ENCODE data around the gene ITPR2.
"Not testable (repeated sequence)": the region's sequence is repeated elsewhere in the genome, so short reads cannot be mapped to it uniquely, and the experiment has no call there.

The ITPR2 gene

GRCh38 chr12:26795910-26796309 lies 37.1 kb downstream of the ITPR2 start:
- Histone ChIP-seq H3K9ac (ENCODE audit: low read length in 5 of 5) (no peak overlapping the region), H3K4me1 (ENCODE audit: control insufficient read depth in 5 of 5, insufficient read depth in 5 of 5, low read length in 5 of 5) (peaks cover 0 to 13% (median 0%) of the 10 kb centered on the region in 5 donors), H3K36me3 (ENCODE audit: control insufficient read depth in 5 of 5, insufficient read depth in 5 of 5, low read length in 5 of 5) (peaks cover 0 to 1% (median 0%) of the 10 kb centered on the region in 5 donors), H3K4me3 (ENCODE audit: low read depth in 1 of 5, low read length in 5 of 5) (no peak overlapping the region), H3K27me3 (ENCODE audit: control insufficient read depth in 5 of 5, insufficient read depth in 4 of 5, low read length in 5 of 5) (no peaks in the 10 kb centered on the region), H3K9me3 (ENCODE audit: control insufficient read depth in 5 of 5, low read length in 5 of 5) (no peaks in the 10 kb centered on the region), H3K27ac (ENCODE audit: low read depth, low read length) (no peak overlapping the region)

GRCh38 chr12:26791301-26791791 lies 41.6 kb downstream of the ITPR2 start:
- H3K36me3 ChIP-seq (ENCODE audit: control insufficient read depth in 5 of 5, insufficient read depth in 5 of 5, low read length in 5 of 5) = peaks cover 0 to 4% (median 0%) of the 10 kb centered on the region in 5 donors
- no peak overlapping the region for H3K4me3 ChIP-seq (ENCODE audit: low read depth in 1 of 5, low read length in 5 of 5)
- H3K27me3 ChIP-seq (ENCODE audit: control insufficient read depth in 5 of 5, insufficient read depth in 4 of 5, low read length in 5 of 5) = no peaks in the 10 kb centered on the region
- no peak overlapping the region for H3K27ac ChIP-seq (ENCODE audit: low read depth, low read length)
- no peak overlapping the region for H3K9ac ChIP-seq (ENCODE audit: low read length in 5 of 5)
- peaks cover 0 to 11% (median 6%) of the 10 kb centered on the region in 5 donors for H3K4me1 ChIP-seq (ENCODE audit: control insufficient read depth in 5 of 5, insufficient read depth in 5 of 5, low read length in 5 of 5)
- no peaks in the 10 kb centered on the region for H3K9me3 ChIP-seq (ENCODE audit: control insufficient read depth in 5 of 5, low read length in 5 of 5)

- Histone ChIP-seq H3K4me3 (ENCODE audit: low read depth in 1 of 5, low read length in 5 of 5) (no peak overlapping the region), H3K27me3 (ENCODE audit: control insufficient read depth in 5 of 5, insufficient read depth in 4 of 5, low read length in 5 of 5) (no peaks in the 10 kb centered on the region), H3K36me3 (ENCODE audit: control insufficient read depth in 5 of 5, insufficient read depth in 5 of 5, low read length in 5 of 5) (peaks cover 0 to 4% (median 0%) of the 10 kb centered on the region in 5 donors), H3K4me1 (ENCODE audit: control insufficient read depth in 5 of 5, insufficient read depth in 5 of 5, low read length in 5 of 5) (peaks cover 0 to 11% (median 6%) of the 10 kb centered on the region in 5 donors), H3K9ac (ENCODE audit: low read length in 5 of 5) (no peak overlapping the region), H3K27ac (ENCODE audit: low read depth, low read length) (no peak overlapping the region), H3K9me3 (ENCODE audit: control insufficient read depth in 5 of 5, low read length in 5 of 5) (no peaks in the 10 kb centered on the region)
Measured at GRCh38 chr12:26790645-26790994, 42.4 kb downstream of the ITPR2 start.

- Histone ChIP-seq H3K27ac (ENCODE audit: low read depth, low read length) (no peak overlapping the region), H3K36me3 (ENCODE audit: control insufficient read depth in 5 of 5, insufficient read depth in 5 of 5, low read length in 5 of 5) (peaks cover 0 to 4% (median 0%) of the 10 kb centered on the region in 5 donors), H3K4me3 (ENCODE audit: low read depth in 1 of 5, low read length in 5 of 5) (no peak overlapping the region), H3K27me3 (ENCODE audit: control insufficient read depth in 5 of 5, insufficient read depth in 4 of 5, low read length in 5 of 5) (no peaks in the 10 kb centered on the region), H3K4me1 (ENCODE audit: control insufficient read depth in 5 of 5, insufficient read depth in 5 of 5, low read length in 5 of 5) (peaks cover 0 to 11% (median 6%) of the 10 kb centered on the region in 5 donors), H3K9ac (ENCODE audit: low read length in 5 of 5) (no peak overlapping the region), H3K9me3 (ENCODE audit: control insufficient read depth in 5 of 5, low read length in 5 of 5) (no peaks in the 10 kb centered on the region)
Measured at GRCh38 chr12:26789731-26790644, 43.0 kb downstream of the ITPR2 start.

- Histone ChIP-seq H3K27ac (ENCODE audit: low read depth, low read length) (no peak overlapping the region), H3K4me1 (ENCODE audit: control insufficient read depth in 5 of 5, insufficient read depth in 5 of 5, low read length in 5 of 5) (peaks cover 0 to 17% (median 6%) of the 10 kb centered on the region in 5 donors)
Measured at GRCh38 chr12:26786865-26787514, 46.0 kb downstream of the ITPR2 start.

GRCh38 chr12:26786491-26786864 lies 46.5 kb downstream of the ITPR2 start:
- Histone ChIP-seq H3K27ac (ENCODE audit: low read depth, low read length) (no peak overlapping the region), H3K36me3 (ENCODE audit: control insufficient read depth in 5 of 5, insufficient read depth in 5 of 5, low read length in 5 of 5) (peaks cover 0 to 4% (median 0%) of the 10 kb centered on the region in 5 donors)

More at GRCh38 chr12:26786865-26787514, 46.0 kb downstream of the ITPR2 start:
- Histone ChIP-seq H3K27me3 (ENCODE audit: control insufficient read depth in 5 of 5, insufficient read depth in 4 of 5, low read length in 5 of 5) (no peaks in the 10 kb centered on the region), H3K9ac (ENCODE audit: low read length in 5 of 5) (no peak overlapping the region), H3K36me3 (ENCODE audit: control insufficient read depth in 5 of 5, insufficient read depth in 5 of 5, low read length in 5 of 5) (peaks cover 0 to 4% (median 0%) of the 10 kb centered on the region in 5 donors), H3K9me3 (ENCODE audit: control insufficient read depth in 5 of 5, low read length in 5 of 5) (no peaks in the 10 kb centered on the region), H3K4me3 (ENCODE audit: low read depth in 1 of 5, low read length in 5 of 5) (no peak overlapping the region)

GRCh38 chr12:26783816-26784379 lies 49.1 kb downstream of the ITPR2 start:
- H3K27ac ChIP-seq (ENCODE audit: low read depth, low read length); H3K27me3 ChIP-seq (ENCODE audit: control insufficient read depth in 5 of 5, insufficient read depth in 4 of 5, low read length in 5 of 5); H3K36me3 ChIP-seq (ENCODE audit: control insufficient read depth in 5 of 5, insufficient read depth in 5 of 5, low read length in 5 of 5); H3K9ac ChIP-seq (ENCODE audit: low read length in 5 of 5); H3K4me3 ChIP-seq (ENCODE audit: low read depth in 1 of 5, low read length in 5 of 5); H3K9me3 ChIP-seq (ENCODE audit: control insufficient read depth in 5 of 5, low read length in 5 of 5): not testable (repeated sequence)
- H3K4me1 ChIP-seq (ENCODE audit: control insufficient read depth in 5 of 5, insufficient read depth in 5 of 5, low read length in 5 of 5) = peaks cover 0 to 11% (median 2%) of the 10 kb centered on the region in 5 donors

More at GRCh38 chr12:26786491-26786864, 46.5 kb downstream of the ITPR2 start:
- Histone ChIP-seq H3K4me3 (ENCODE audit: low read depth in 1 of 5, low read length in 5 of 5) (no peak overlapping the region), H3K4me1 (ENCODE audit: control insufficient read depth in 5 of 5, insufficient read depth in 5 of 5, low read length in 5 of 5) (peaks cover 0 to 13% (median 6%) of the 10 kb centered on the region in 5 donors), H3K9me3 (ENCODE audit: control insufficient read depth in 5 of 5, low read length in 5 of 5) (no peaks in the 10 kb centered on the region), H3K9ac (ENCODE audit: low read length in 5 of 5) (no peak overlapping the region), H3K27me3 (ENCODE audit: control insufficient read depth in 5 of 5, insufficient read depth in 4 of 5, low read length in 5 of 5) (no peaks in the 10 kb centered on the region)

GRCh38 chr12:26783131-26783526 lies 49.9 kb downstream of the ITPR2 start:
- no peaks in the 10 kb centered on the region for H3K27me3 ChIP-seq (ENCODE audit: control insufficient read depth in 5 of 5, insufficient read depth in 4 of 5, low read length in 5 of 5)
- H3K9ac ChIP-seq (ENCODE audit: low read length in 5 of 5) = no peak overlapping the region
- no peak overlapping the region for H3K27ac ChIP-seq (ENCODE audit: low read depth, low read length)
- peaks cover 0 to 7% (median 0%) of the 10 kb centered on the region in 5 donors for H3K36me3 ChIP-seq (ENCODE audit: control insufficient read depth in 5 of 5, insufficient read depth in 5 of 5, low read length in 5 of 5)
- H3K4me3 ChIP-seq (ENCODE audit: low read depth in 1 of 5, low read length in 5 of 5) = no peak overlapping the region
- peaks cover 0 to 11% (median 2%) of the 10 kb centered on the region in 5 donors for H3K4me1 ChIP-seq (ENCODE audit: control insufficient read depth in 5 of 5, insufficient read depth in 5 of 5, low read length in 5 of 5)
- peaks cover 0 to 6% (median under 1%) of the 10 kb centered on the region in 5 donors for H3K9me3 ChIP-seq (ENCODE audit: control insufficient read depth in 5 of 5, low read length in 5 of 5)

- Histone ChIP-seq H3K27ac (ENCODE audit: low read depth, low read length) (no peak overlapping the region), H3K36me3 (ENCODE audit: control insufficient read depth in 5 of 5, insufficient read depth in 5 of 5, low read length in 5 of 5) (peaks cover 0 to 10% (median under 1%) of the 10 kb centered on the region in 5 donors), H3K9me3 (ENCODE audit: control insufficient read depth in 5 of 5, low read length in 5 of 5) (peaks cover 3 to 11% (median 6%) of the 10 kb centered on the region in 5 donors), H3K27me3 (ENCODE audit: control insufficient read depth in 5 of 5, insufficient read depth in 4 of 5, low read length in 5 of 5) (no peaks in the 10 kb centered on the region), H3K9ac (ENCODE audit: low read length in 5 of 5) (no peak overlapping the region), H3K4me3 (ENCODE audit: low read depth in 1 of 5, low read length in 5 of 5) (no peak overlapping the region), H3K4me1 (ENCODE audit: control insufficient read depth in 5 of 5, insufficient read depth in 5 of 5, low read length in 5 of 5) (peaks cover 0 to 11% (median 2%) of the 10 kb centered on the region in 5 donors)
Measured at GRCh38 chr12:26782372-26783130, 50.4 kb downstream of the ITPR2 start.

Data from subcutaneous abdominal adipose tissue (tissue), 5 donors.